Measurements from ENCODE around the gene ARSG.
"Not testable (repeated sequence)": the region's sequence is repeated elsewhere in the genome, so short reads cannot be mapped to it uniquely, and the experiment has no call there.

The ARSG gene

GRCh38 chr17:68390888-68391545, 99.7 kb downstream of the ARSG start:
- FAIRE-seq, result no peak

GRCh38 chr17:68391561-68392268, 100.4 kb downstream of the ARSG start:
- no peak for DNase-seq (ENCODE audit: insufficient read length, low spot score)

More at GRCh38 chr17:68390888-68391545, 99.7 kb downstream of the ARSG start:
- DNase-seq (ENCODE audit: insufficient read length, low spot score), result no peak

GRCh38 chr17:68394608-68395331, 103.5 kb downstream of the ARSG start:
- DNase-seq (ENCODE audit: insufficient read length, low spot score) (no peak), FAIRE-seq (no peak)

More at GRCh38 chr17:68391561-68392268, 100.4 kb downstream of the ARSG start:
- no peak for FAIRE-seq

- FAIRE-seq (no peak), DNase-seq (ENCODE audit: insufficient read length, low spot score) (no peak)
These were observed 105.2 kb downstream of the ARSG start for GRCh38 chr17:68396226-68397107.

GRCh38 chr17:68397108-68397536, 105.8 kb downstream of the ARSG start:
- FAIRE-seq, result no peak
- DNase-seq (ENCODE audit: insufficient read length, low spot score), result no peak

GRCh38 chr17:68398691-68399637, 107.7 kb downstream of the ARSG start:
- DNase-seq (ENCODE audit: insufficient read length, low spot score) (peak; percentile 76), FAIRE-seq (peak; percentile 95)

- FAIRE-seq (no peak), DNase-seq (ENCODE audit: insufficient read length, low spot score) (no peak)
These were observed 108.5 kb downstream of the ARSG start for GRCh38 chr17:68399638-68400403.

- DNase-seq (ENCODE audit: insufficient read length, low spot score) (no peak), FAIRE-seq (no peak)
These were observed 109.1 kb downstream of the ARSG start for GRCh38 chr17:68400404-68400735.

- FAIRE-seq (no peak), DNase-seq (ENCODE audit: insufficient read length, low spot score) (no peak)
These were observed 110.0 kb downstream of the ARSG start for GRCh38 chr17:68401288-68401687.

- FAIRE-seq (no peak), DNase-seq (ENCODE audit: insufficient read length, low spot score) (no peak)
These were observed 111.8 kb downstream of the ARSG start for GRCh38 chr17:68403122-68403521.

GRCh38 chr17:68403837-68404236, 112.5 kb downstream of the ARSG start:
- not testable (repeated sequence) for DNase-seq (ENCODE audit: insufficient read length, low spot score); FAIRE-seq

- not testable (repeated sequence) for DNase-seq (ENCODE audit: insufficient read length, low spot score); FAIRE-seq
These were observed 116.4 kb downstream of the ARSG start for GRCh38 chr17:68407656-68408055.

GRCh38 chr17:68413597-68414560, 122.6 kb downstream of the ARSG start:
- not testable (repeated sequence) for FAIRE-seq; DNase-seq (ENCODE audit: insufficient read length, low spot score)

- not testable (repeated sequence) for DNase-seq (ENCODE audit: insufficient read length, low spot score); FAIRE-seq
These were observed 123.6 kb downstream of the ARSG start for GRCh38 chr17:68414901-68415300.

GRCh38 chr17:68417317-68417716, 126.0 kb downstream of the ARSG start:
- no peak for FAIRE-seq
- DNase-seq (ENCODE audit: insufficient read length, low spot score), result no peak

- no peak for DNase-seq (ENCODE audit: insufficient read length, low spot score)
These were observed 127.6 kb downstream of the ARSG start for GRCh38 chr17:68418876-68419275.

GRCh38 chr17:68420065-68420464, 128.8 kb downstream of the ARSG start:
- DNase-seq (ENCODE audit: insufficient read length, low spot score) (no peak), FAIRE-seq (no peak)

More at GRCh38 chr17:68418876-68419275, 127.6 kb downstream of the ARSG start:
- no peak for FAIRE-seq
